HEK293 (cell line): ENCODE results near the gene SRSF12.

ENCODE experiments used
- CTCF ChIA-PET: fragments of 350-600 bp; formaldehyde crosslinking; extraction: SDS; loops from one replicate; lab custom pipeline; 2021; ENCODE audit warnings: antibody characterized with exemption; lab: Yijun Ruan, JAX
- POLR2A ChIA-PET: fragments of 300-600 bp; formaldehyde crosslinking; extraction: SDS; loops from one replicate; lab custom pipeline; 2020; ENCODE audit warnings: antibody characterized with exemption, inconsistent platforms; lab: Yijun Ruan, JAX
- H3K27ac ChIP-seq: fragments of 200-500 bp; sonication (Bioruptor generic); 2 replicates; pipeline ENCODE4 v1.5.1; 2014; ENCODE audit warnings: low read depth, low read length, control low read depth, inconsistent platforms; ENCODE audit errors: extremely low read depth
- H3K36me3 ChIP-seq, 2 experiments: fragments of 200-500 bp in 1 of 2; sonication (Bioruptor generic) in 1 of 2; 1 replicate in 1 of 2; 2 replicates in 1 of 2; pipeline ENCODE4 v1.5.1; 2014 to 2017; ENCODE audit warnings: inconsistent platforms in 2 of 2, low read length in 2 of 2; ENCODE audit not compliant: control insufficient read depth in 2 of 2, insufficient read depth in 1 of 2
- H3K4me1 ChIP-seq: fragments of 200-500 bp; sonication (Bioruptor generic); 2 replicates; pipeline ENCODE4 v1.5.1; 2014; ENCODE audit warnings: mild to moderate bottlenecking, low read length, inconsistent platforms; ENCODE audit not compliant: control insufficient read depth, insufficient read depth
- H3K4me3 ChIP-seq: 2 replicates; pipeline ENCODE4 v1.5.1; 2011; ENCODE audit warnings: low read depth, mild to moderate bottlenecking, control low read depth, low read length, moderate library complexity
- H3K9me3 ChIP-seq: fragments of 200-500 bp; sonication (Bioruptor generic); 2 replicates; pipeline ENCODE4 v1.5.1; 2014; ENCODE audit warnings: low read depth, low read length, inconsistent platforms; ENCODE audit not compliant: control insufficient read depth, insufficient read depth
- GLIS1 ChIP-seq: fragments of 450-650 bp; formaldehyde crosslinking; IDR thresholded peaks from 2 replicates; pipeline ENCODE4 v1.5.1; 2016; ENCODE audit warnings: missing biosample characterization, missing genetic modification characterization
- HOXC10 ChIP-seq: sonication (generic); formaldehyde crosslinking; IDR thresholded peaks from 2 replicates; pipeline ENCODE4 v1.8.1; 2023; ENCODE audit warnings: mild to moderate bottlenecking, missing genetic modification reagents
- REPIN1 ChIP-seq: fragments of 450-650 bp; formaldehyde crosslinking; IDR thresholded peaks from 2 replicates; pipeline ENCODE4 v1.5.1; 2017; ENCODE audit warnings: missing biosample characterization, missing genetic modification characterization, low read depth
- SCRT2 ChIP-seq: fragments of 450-650 bp; formaldehyde crosslinking; IDR thresholded peaks from 2 replicates; pipeline ENCODE4 v1.5.1; 2016; ENCODE audit warnings: missing biosample characterization, missing genetic modification characterization
- SP7 ChIP-seq: fragments of 450-650 bp; formaldehyde crosslinking; IDR thresholded peaks from 2 replicates; pipeline ENCODE4 v1.5.1; 2016; ENCODE audit warnings: missing biosample characterization, missing genetic modification characterization
- TRIM28 ChIP-seq: IDR thresholded peaks from 2 replicates; pipeline ENCODE4 v1.6.1; 2011; ENCODE audit warnings: low read length, control low read depth, borderline replicate concordance
- WT1 ChIP-seq: fragments of 450-650 bp; formaldehyde crosslinking; IDR thresholded peaks from 2 replicates; pipeline ENCODE4 v1.5.1; 2016; ENCODE audit warnings: missing biosample characterization, missing genetic modification characterization
- ZBTB1 ChIP-seq: fragments of 450-650 bp; formaldehyde crosslinking; IDR thresholded peaks from 2 replicates; pipeline ENCODE4 v1.5.1; 2016; ENCODE audit warnings: missing biosample characterization, missing genetic modification characterization
- ZBTB17 ChIP-seq: fragments of 450-650 bp; formaldehyde crosslinking; IDR thresholded peaks from 2 replicates; pipeline ENCODE4 v1.5.1; 2016; ENCODE audit warnings: missing biosample characterization, missing genetic modification characterization
- ZBTB21 ChIP-seq: fragments of 450-650 bp; formaldehyde crosslinking; IDR thresholded peaks from 2 replicates; pipeline ENCODE4 v1.5.1; 2017; ENCODE audit warnings: missing biosample characterization, missing genetic modification characterization
- ZBTB48 ChIP-seq: fragments of 450-650 bp; formaldehyde crosslinking; IDR thresholded peaks from 2 replicates; pipeline ENCODE4 v1.5.1; 2016; ENCODE audit warnings: missing biosample characterization, missing genetic modification characterization
- ZNF112 ChIP-seq: fragments of 450-650 bp; formaldehyde crosslinking; IDR thresholded peaks from 2 replicates; pipeline ENCODE4 v1.5.0; 2017; ENCODE audit warnings: missing biosample characterization, missing genetic modification characterization
- ZNF16 ChIP-seq: fragments of 450-650 bp; formaldehyde crosslinking; IDR thresholded peaks from 2 replicates; pipeline ENCODE4 v1.5.1; 2016; ENCODE audit warnings: low read depth, missing biosample characterization, missing genetic modification characterization
- ZNF2 ChIP-seq: fragments of 450-650 bp; formaldehyde crosslinking; IDR thresholded peaks from 2 replicates; pipeline ENCODE4 v1.5.1; 2016; ENCODE audit warnings: missing biosample characterization, missing genetic modification characterization
- ZNF214 ChIP-seq: fragments of 450-650 bp; formaldehyde crosslinking; IDR thresholded peaks from 2 replicates; pipeline ENCODE4 v1.5.1; 2017; ENCODE audit warnings: missing biosample characterization, mild to moderate bottlenecking, missing genetic modification characterization, borderline replicate concordance
- ZNF311 ChIP-seq: fragments of 450-650 bp; formaldehyde crosslinking; IDR thresholded peaks from 2 replicates; pipeline ENCODE4 v1.5.1; 2017; ENCODE audit warnings: missing biosample characterization, missing genetic modification characterization, borderline replicate concordance
- ZNF335 ChIP-seq: fragments of 450-650 bp; formaldehyde crosslinking; conservative IDR thresholded peaks from 2 replicates; pipeline ENCODE4 v1.5.1; 2016; ENCODE audit warnings: missing biosample characterization, missing genetic modification characterization
- ZNF350 ChIP-seq: fragments of 450-650 bp; formaldehyde crosslinking; IDR thresholded peaks from 2 replicates; pipeline ENCODE4 v1.5.0; 2017; ENCODE audit warnings: missing biosample characterization, mild to moderate bottlenecking, missing genetic modification characterization
- ZNF433 ChIP-seq: fragments of 450-650 bp; formaldehyde crosslinking; IDR thresholded peaks from 2 replicates; pipeline ENCODE4 v1.5.1; 2016; ENCODE audit warnings: missing biosample characterization, missing genetic modification characterization, low read depth
- ZNF660 ChIP-seq: fragments of 450-650 bp; IDR thresholded peaks from 2 replicates; pipeline ENCODE4 v1.5.1; 2018; ENCODE audit warnings: missing biosample characterization, mild to moderate bottlenecking, missing genetic modification characterization
- ZNF664 ChIP-seq: fragments of 450-650 bp; formaldehyde crosslinking; IDR thresholded peaks from 2 replicates; pipeline ENCODE4 v1.5.1; 2016; ENCODE audit warnings: missing biosample characterization, missing genetic modification characterization
- ZNF776 ChIP-seq: fragments of 450-650 bp; formaldehyde crosslinking; IDR thresholded peaks from 2 replicates; pipeline ENCODE4 v1.5.0; 2017; ENCODE audit warnings: missing biosample characterization, missing genetic modification characterization, borderline replicate concordance
- ZNF791 ChIP-seq: fragments of 450-650 bp; formaldehyde crosslinking; IDR thresholded peaks from 2 replicates; pipeline ENCODE4 v1.5.1; 2016; ENCODE audit warnings: missing biosample characterization, missing genetic modification characterization
- TF ChIP-seq, protein P1 (sequence below): fragments of 450-650 bp; formaldehyde crosslinking; IDR thresholded peaks from 2 replicates; pipeline ENCODE4 v1.5.1; 2016; ENCODE audit warnings: missing biosample characterization, missing genetic modification characterization
- TF ChIP-seq, protein P2 (sequence below): fragments of 450-650 bp; formaldehyde crosslinking; IDR thresholded peaks from 2 replicates; pipeline ENCODE4 v1.5.1; 2016; ENCODE audit warnings: missing biosample characterization, missing genetic modification characterization
- TF ChIP-seq, protein P3 (sequence below): fragments of 450-650 bp; formaldehyde crosslinking; IDR thresholded peaks from 2 replicates; pipeline ENCODE4 v1.5.1; 2016; ENCODE audit warnings: missing biosample characterization, missing genetic modification characterization

The SRSF12 gene

DNA sequence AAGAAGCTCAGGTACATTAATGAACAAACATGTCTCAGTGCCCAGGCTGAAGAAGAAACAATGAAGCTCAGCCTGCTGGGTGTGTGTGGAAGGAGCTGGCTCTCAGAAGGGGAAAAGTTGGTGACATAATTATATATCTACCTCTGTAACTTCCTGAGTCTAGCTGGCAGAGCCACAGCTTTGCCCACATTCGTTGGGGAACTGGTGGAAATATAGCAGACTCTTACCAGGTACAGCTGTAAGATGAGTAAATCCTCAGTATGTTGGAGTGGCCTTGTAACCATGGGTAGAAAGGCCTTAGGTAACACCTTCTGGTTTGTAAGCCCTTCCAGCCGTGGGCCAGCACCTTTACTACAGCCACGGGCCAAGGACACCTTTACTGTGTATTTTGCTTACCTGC, 67.2 kb downstream of the SRSF12 start:
- TF ChIP-seq ZBTB21 = no peak
- TF ChIP-seq SP7 = no peak
- Histone ChIP-seq H3K4me3 (no peak overlapping the region), H3K27ac (no peak overlapping the region), H3K9me3 (no peaks in the 10 kb centered on the region), H3K4me1 (peaks cover 11% of the 10 kb centered on the region), H3K36me3 (no peaks in the 10 kb centered on the region)
- ChIA-PET CTCF (interaction anchor here (0.5 to 0.7 kb wide), 2 partner anchors 318 to 513 kb away, joined by 3 read pairs; no protein-coding TSS in a partner anchor), POLR2A (no interaction called here)

DNA sequence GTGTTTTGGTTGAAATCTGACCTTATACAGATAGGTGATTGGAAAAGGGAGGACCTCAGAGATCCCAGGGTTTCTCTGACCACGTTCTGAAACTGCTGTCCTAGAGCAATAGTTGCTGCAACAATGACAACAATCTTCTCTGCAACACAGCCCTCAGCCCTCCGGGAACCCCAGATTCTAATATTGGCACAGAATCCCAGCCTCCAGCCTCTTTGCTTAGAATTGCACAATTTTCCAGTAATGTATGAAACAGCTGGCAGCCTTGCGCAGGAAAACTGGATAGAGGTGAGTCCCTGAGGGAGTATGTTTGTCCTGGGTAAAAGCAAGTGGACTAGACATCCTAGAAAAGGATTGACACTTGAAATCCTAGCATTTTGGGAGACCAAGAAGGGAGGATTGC, 67.7 kb downstream of the SRSF12 start:
- Histone ChIP-seq H3K9me3 (no peaks in the 10 kb centered on the region), H3K27ac (no peak overlapping the region)
- POLR2A ChIA-PET = interaction anchor here (0.5 kb wide), 1 partner anchor 36 kb away, joined by 5 read pairs; no protein-coding TSS in a partner anchor

DNA sequence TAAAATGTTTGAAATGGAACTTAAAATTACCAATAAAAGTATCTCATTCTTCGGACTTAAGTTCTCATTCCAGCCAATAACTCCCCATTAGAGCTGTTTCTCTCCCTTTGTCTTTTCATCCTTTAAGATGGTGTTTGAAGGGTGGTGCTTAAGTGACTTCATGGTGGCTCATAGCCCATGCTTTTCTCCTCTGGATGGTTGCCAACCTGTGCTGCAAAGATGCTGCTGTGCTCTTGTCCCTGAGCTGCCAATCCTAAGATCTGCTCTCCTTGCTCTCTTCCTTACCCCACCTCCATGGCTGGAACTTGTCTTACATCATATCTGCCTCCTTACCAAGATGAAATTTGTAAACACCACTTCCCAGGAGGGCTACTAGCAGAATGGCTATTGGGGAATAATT, 68.9 kb downstream of the SRSF12 start:
- no peaks in the 10 kb centered on the region for H3K9me3 ChIP-seq
- peaks cover 11% of the 10 kb centered on the region for H3K4me1 ChIP-seq
- CTCF ChIA-PET = no interaction called here

More for the DNA sequence above, 67.7 kb downstream of the SRSF12 start:
- CTCF ChIA-PET = interaction anchor here (0.5 to 0.7 kb wide), 3 partner anchors 115 to 514 kb away, joined by 3 read pairs; no protein-coding TSS in a partner anchor
- TF ChIP-seq REPIN1 (tag by site-specific recombination) (no peak), ZNF433 (tag by site-specific recombination) (no peak), ZNF112 (no peak), ZNF2 (tag by site-specific recombination) (no peak), ZNF350 (no peak), ZNF311 (no peak), HOXC10 (no peak), ZNF664 (tag by site-specific recombination) (no peak)
- TF ChIP-seq, protein P1, sequence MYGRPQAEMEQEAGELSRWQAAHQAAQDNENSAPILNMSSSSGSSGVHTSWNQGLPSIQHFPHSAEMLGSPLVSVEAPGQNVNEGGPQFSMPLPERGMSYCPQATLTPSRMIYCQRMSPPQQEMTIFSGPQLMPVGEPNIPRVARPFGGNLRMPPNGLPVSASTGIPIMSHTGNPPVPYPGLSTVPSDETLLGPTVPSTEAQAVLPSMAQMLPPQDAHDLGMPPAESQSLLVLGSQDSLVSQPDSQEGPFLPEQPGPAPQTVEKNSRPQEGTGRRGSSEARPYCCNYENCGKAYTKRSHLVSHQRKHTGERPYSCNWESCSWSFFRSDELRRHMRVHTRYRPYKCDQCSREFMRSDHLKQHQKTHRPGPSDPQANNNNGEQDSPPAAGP = no peak
- TF ChIP-seq, all 188 proteins: peak for 0
- H3K4me1 ChIP-seq = peaks cover 11% of the 10 kb centered on the region
- no peak overlapping the region for H3K4me3 ChIP-seq
- H3K36me3 ChIP-seq = no peaks in the 10 kb centered on the region

DNA sequence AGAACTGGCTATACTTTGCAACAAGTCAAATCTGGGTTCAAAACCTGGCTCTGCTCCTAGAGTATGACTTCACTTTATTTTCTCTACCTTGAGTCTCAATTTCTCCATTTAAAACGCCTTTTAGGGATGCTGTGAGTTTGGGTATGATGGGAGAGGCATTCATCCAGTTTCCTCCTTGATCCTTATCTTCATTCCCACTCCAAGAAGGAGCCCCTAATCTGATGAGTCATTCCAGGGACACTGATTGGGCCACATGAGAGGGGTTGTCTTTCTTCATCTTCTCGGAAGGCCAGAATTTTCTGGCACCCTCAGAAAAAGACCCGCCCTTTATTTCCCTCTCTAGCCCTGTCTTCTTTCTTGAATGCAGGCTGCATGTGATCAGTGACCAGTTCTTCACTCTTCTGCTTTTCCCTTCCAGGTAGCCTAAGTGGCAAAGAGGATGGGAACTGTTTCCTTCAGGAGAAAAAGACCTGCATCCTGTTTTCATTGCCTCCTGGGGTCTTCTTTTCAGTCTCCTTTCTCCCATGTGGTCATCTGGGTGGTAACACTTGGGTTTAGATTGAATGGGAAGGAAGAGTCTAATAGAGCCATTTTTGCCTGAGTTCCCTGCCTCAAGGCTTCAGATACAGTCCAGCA, 69.5 kb downstream of the SRSF12 start:
- no peak for TF ChIP-seq ZNF16 (tag by site-specific recombination)
- no peak for TF ChIP-seq ZNF791
- 0 out of 2 replicates have a peak, but pooled peaks have one; percentile 18 for TF ChIP-seq ZBTB48 (tag by site-specific recombination)
- TF ChIP-seq, protein P2, sequence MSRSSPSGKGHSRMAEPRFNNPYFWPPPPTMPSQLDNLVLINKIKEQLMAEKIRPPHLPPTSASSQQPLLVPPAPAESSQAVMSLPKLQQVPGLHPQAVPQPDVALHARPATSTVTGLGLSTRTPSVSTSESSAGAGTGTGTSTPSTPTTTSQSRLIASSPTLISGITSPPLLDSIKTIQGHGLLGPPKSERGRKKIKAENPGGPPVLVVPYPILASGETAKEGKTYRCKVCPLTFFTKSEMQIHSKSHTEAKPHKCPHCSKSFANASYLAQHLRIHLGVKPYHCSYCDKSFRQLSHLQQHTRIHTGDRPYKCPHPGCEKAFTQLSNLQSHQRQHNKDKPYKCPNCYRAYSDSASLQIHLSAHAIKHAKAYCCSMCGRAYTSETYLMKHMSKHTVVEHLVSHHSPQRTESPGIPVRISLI (tag by site-specific recombination) = no peak
- TF ChIP-seq GLIS1 (tag by site-specific recombination) = peak; percentile 57; the same call in 1 of the 2 replicates
- 0 out of 2 replicates have a peak, but pooled peaks have one; percentile 12 for TF ChIP-seq SP7
- TF ChIP-seq, protein P3, sequence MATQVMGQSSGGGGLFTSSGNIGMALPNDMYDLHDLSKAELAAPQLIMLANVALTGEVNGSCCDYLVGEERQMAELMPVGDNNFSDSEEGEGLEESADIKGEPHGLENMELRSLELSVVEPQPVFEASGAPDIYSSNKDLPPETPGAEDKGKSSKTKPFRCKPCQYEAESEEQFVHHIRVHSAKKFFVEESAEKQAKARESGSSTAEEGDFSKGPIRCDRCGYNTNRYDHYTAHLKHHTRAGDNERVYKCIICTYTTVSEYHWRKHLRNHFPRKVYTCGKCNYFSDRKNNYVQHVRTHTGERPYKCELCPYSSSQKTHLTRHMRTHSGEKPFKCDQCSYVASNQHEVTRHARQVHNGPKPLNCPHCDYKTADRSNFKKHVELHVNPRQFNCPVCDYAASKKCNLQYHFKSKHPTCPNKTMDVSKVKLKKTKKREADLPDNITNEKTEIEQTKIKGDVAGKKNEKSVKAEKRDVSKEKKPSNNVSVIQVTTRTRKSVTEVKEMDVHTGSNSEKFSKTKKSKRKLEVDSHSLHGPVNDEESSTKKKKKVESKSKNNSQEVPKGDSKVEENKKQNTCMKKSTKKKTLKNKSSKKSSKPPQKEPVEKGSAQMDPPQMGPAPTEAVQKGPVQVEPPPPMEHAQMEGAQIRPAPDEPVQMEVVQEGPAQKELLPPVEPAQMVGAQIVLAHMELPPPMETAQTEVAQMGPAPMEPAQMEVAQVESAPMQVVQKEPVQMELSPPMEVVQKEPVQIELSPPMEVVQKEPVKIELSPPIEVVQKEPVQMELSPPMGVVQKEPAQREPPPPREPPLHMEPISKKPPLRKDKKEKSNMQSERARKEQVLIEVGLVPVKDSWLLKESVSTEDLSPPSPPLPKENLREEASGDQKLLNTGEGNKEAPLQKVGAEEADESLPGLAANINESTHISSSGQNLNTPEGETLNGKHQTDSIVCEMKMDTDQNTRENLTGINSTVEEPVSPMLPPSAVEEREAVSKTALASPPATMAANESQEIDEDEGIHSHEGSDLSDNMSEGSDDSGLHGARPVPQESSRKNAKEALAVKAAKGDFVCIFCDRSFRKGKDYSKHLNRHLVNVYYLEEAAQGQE (tag by site-specific recombination) = no peak
- peak; percentile 85 for TF ChIP-seq ZBTB17
- TF ChIP-seq ZNF335 (tag by site-specific recombination) = 0 out of 2 replicates have a peak, but pooled peaks have one; percentile 13
- TF ChIP-seq WT1 (tag by site-specific recombination) = peak; percentile 38; the same call in 1 of the 2 replicates
- 0 out of 2 replicates have a peak, but pooled peaks have one; percentile 9 for TF ChIP-seq SCRT2 (tag by site-specific recombination)
- Histone ChIP-seq H3K4me1 (peaks cover 11% of the 10 kb centered on the region), H3K36me3 (no peaks in the 10 kb centered on the region), H3K27ac (no peak overlapping the region), H3K9me3 (no peaks in the 10 kb centered on the region), H3K4me3 (no peak overlapping the region)
- ChIA-PET POLR2A (interaction anchor here (1.9 kb wide), 1 partner anchor 32 kb away, joined by 11 read pairs; the partner anchor contains the start of gene PNRC1), CTCF (no interaction called here)

More for the DNA sequence above, 68.9 kb downstream of the SRSF12 start:
- no peaks in the 10 kb centered on the region for H3K36me3 ChIP-seq
- no peak overlapping the region for H3K4me3 ChIP-seq
- H3K27ac ChIP-seq = no peak overlapping the region
- POLR2A ChIA-PET = no interaction called here
- TF ChIP-seq ZNF214 = no peak
- TF ChIP-seq ZBTB1 = no peak
- no peak for TF ChIP-seq ZNF660 (tag by site-specific recombination)
- TF ChIP-seq TRIM28 = 0 out of 2 replicates have a peak, but pooled peaks have one; percentile 20
- TF ChIP-seq ZBTB17 = peak; percentile 84
- no peak for TF ChIP-seq ZNF776 (tag by site-specific recombination)
